Sigmoid colon (tissue), 4 donors: ENCODE measurements around the gene DAZAP2.

Source experiments
- EP300 ChIP-seq, 4 donors: sonication (generic); formaldehyde crosslinking; IDR thresholded peaks; one replicate each; pipeline ENCODE4 v1.6.1; 2017; ENCODE audit warnings: antibody characterized with exemption in 4 of 4
- POLR2AphosphoS5 ChIP-seq, 4 donors: sonication (generic); formaldehyde crosslinking; IDR thresholded peaks; one replicate each; pipeline ENCODE4 v1.6.1; 2017; ENCODE audit warnings: antibody characterized with exemption in 4 of 4
- TF ChIP-seq, protein P1 (sequence below), 4 experiments: fragments of 450-650 bp in 3 of 4; fragments of 200-600 bp in 1 of 4; IDR thresholded peaks; one replicate each; pipeline ENCODE4 v1.5.1; 2016 to 2019; ENCODE audit warnings: antibody characterized with exemption in 4 of 4, mild to moderate bottlenecking in 3 of 4, moderate library complexity in 2 of 4

DNA sequence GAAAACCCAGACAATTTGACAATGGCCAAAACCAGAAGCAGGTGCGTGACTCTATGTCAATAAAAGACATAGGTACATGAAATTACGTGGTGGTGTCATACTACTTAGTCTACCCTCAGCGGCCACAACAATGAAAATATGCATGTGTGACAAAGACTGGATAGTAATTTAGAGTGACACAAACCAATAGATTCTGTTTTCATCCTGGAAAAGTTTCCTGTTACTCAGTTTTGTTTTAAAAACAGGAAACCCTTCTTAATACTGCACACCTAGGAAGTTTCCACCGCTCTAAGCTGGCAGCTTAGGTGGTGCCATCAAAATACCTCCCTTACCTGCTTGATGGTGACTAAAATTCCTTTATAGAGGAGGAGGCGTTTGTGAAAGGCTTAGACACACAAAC lies 35.9 kb upstream of the DAZAP2 start:
- no peak for TF ChIP-seq POLR2AphosphoS5 (IDR thresholded peaks at IDR 0.05)
- TF ChIP-seq, protein P1, sequence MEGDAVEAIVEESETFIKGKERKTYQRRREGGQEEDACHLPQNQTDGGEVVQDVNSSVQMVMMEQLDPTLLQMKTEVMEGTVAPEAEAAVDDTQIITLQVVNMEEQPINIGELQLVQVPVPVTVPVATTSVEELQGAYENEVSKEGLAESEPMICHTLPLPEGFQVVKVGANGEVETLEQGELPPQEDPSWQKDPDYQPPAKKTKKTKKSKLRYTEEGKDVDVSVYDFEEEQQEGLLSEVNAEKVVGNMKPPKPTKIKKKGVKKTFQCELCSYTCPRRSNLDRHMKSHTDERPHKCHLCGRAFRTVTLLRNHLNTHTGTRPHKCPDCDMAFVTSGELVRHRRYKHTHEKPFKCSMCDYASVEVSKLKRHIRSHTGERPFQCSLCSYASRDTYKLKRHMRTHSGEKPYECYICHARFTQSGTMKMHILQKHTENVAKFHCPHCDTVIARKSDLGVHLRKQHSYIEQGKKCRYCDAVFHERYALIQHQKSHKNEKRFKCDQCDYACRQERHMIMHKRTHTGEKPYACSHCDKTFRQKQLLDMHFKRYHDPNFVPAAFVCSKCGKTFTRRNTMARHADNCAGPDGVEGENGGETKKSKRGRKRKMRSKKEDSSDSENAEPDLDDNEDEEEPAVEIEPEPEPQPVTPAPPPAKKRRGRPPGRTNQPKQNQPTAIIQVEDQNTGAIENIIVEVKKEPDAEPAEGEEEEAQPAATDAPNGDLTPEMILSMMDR (IDR thresholded peaks at IDR 0.05): no peak
- no peak for TF ChIP-seq EP300 (IDR thresholded peaks at IDR 0.05)
